Measurements from ENCODE around the gene EPHA2. TPM values are rescaled to one million over a fixed set of nuclear protein-coding genes. Genes with fewer than 3 reads are reported as not detected.

EPHA2 gene
- total RNA-seq, 1 donor from 2014 or later, result 25.0 TPM

- no peaks in the 10 kb centered on the region for H3K36me3 Mint-ChIP-seq (ENCODE audit: low read depth)
- no peak for TF ChIP-seq CTCF (conservative IDR thresholded peaks at IDR 0.05)
- peaks cover 7% of the 10 kb centered on the region for H3K4me1 Mint-ChIP-seq
- DNase-seq (ENCODE audit: low read depth, low spot score), result no peak
- H3K27me3 Mint-ChIP-seq (ENCODE audit: low read depth), result no peaks in the 10 kb centered on the region
- no peaks in the 10 kb centered on the region for H3K9me3 Mint-ChIP-seq
- H3K27ac Mint-ChIP-seq (ENCODE audit: unreplicated experiment), result no peak overlapping the region
- H3K4me3 Mint-ChIP-seq, result no peak overlapping the region
Observed at GRCh38 chr1:16091296-16091695, 64.6 kb downstream of the EPHA2 start.

GRCh38 chr1:16090076-16090826 is 65.6 kb downstream of the EPHA2 start:
- no peak overlapping the region for H3K27ac Mint-ChIP-seq (ENCODE audit: unreplicated experiment)
- no peak overlapping the region for H3K4me3 Mint-ChIP-seq
- peaks cover 7% of the 10 kb centered on the region for H3K4me1 Mint-ChIP-seq
- no peak for TF ChIP-seq CTCF (conservative IDR thresholded peaks at IDR 0.05)
- H3K36me3 Mint-ChIP-seq (ENCODE audit: low read depth), result no peaks in the 10 kb centered on the region
- no peaks in the 10 kb centered on the region for H3K27me3 Mint-ChIP-seq (ENCODE audit: low read depth)
- no peak for DNase-seq (ENCODE audit: low read depth, low spot score)
- H3K9me3 Mint-ChIP-seq, result no peaks in the 10 kb centered on the region

- no peak for TF ChIP-seq CTCF (conservative IDR thresholded peaks at IDR 0.05)
- H3K4me1 Mint-ChIP-seq, result peaks cover 5% of the 10 kb centered on the region
- H3K27ac Mint-ChIP-seq (ENCODE audit: unreplicated experiment), result no peak overlapping the region
- DNase-seq (ENCODE audit: low read depth, low spot score), result no peak
- H3K9me3 Mint-ChIP-seq, result no peaks in the 10 kb centered on the region
- no peak overlapping the region for H3K4me3 Mint-ChIP-seq
- H3K27me3 Mint-ChIP-seq (ENCODE audit: low read depth), result no peaks in the 10 kb centered on the region
- no peaks in the 10 kb centered on the region for H3K36me3 Mint-ChIP-seq (ENCODE audit: low read depth)
Observed at GRCh38 chr1:16088996-16089395, 66.9 kb downstream of the EPHA2 start.

GRCh38 chr1:16088351-16088911 is 67.4 kb downstream of the EPHA2 start:
- TF ChIP-seq CTCF (conservative IDR thresholded peaks at IDR 0.05), result no peak
- no peak overlapping the region for H3K4me3 Mint-ChIP-seq
- H3K9me3 Mint-ChIP-seq, result no peaks in the 10 kb centered on the region
- H3K27ac Mint-ChIP-seq (ENCODE audit: unreplicated experiment), result no peak overlapping the region
- H3K27me3 Mint-ChIP-seq (ENCODE audit: low read depth), result no peaks in the 10 kb centered on the region
- DNase-seq (ENCODE audit: low read depth, low spot score), result no peak
- H3K4me1 Mint-ChIP-seq, result no peaks in the 10 kb centered on the region
- H3K36me3 Mint-ChIP-seq (ENCODE audit: low read depth), result no peaks in the 10 kb centered on the region

GRCh38 chr1:16087733-16088132 is 68.1 kb downstream of the EPHA2 start:
- Mint-ChIP-seq H3K27me3 (ENCODE audit: low read depth) (no peaks in the 10 kb centered on the region), H3K36me3 (ENCODE audit: low read depth) (no peaks in the 10 kb centered on the region), H3K4me3 (no peak overlapping the region), H3K4me1 (no peaks in the 10 kb centered on the region), H3K27ac (ENCODE audit: unreplicated experiment) (no peak overlapping the region), H3K9me3 (no peaks in the 10 kb centered on the region)
- no peak for TF ChIP-seq CTCF (conservative IDR thresholded peaks at IDR 0.05)
- DNase-seq (ENCODE audit: low read depth, low spot score), result no peak
